ENCODE measurements around the gene SH2D1B.

DNA sequence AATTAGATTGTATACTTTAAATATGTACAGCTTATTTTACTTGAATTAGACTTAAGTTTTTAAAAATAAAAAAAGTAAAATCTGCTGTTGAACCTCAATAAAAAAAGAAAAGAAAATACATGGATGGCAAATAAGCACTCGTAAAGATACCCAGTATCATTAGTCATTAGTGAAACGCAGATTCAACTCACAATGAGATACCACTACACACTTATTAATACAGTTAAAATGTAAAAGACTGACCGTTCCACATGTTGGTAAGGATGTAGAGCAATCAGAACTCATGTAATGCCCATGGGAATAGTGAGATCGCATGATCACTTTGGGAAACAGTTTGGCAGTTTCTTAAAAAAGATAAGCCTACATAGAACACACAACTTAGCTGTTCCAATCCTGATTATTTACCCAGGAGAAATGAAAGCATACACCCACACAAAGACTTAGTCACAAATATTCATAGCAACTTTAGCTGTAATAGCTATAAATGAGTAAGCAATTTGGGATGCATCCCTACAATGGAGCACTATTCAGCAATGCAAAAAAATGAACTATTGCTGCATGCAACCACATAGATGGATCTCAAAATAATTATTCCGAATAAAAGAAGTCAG, 7.3 kb downstream of the SH2D1B start:
- TF ChIP-seq ZNF354B (CRISPR knock-in tag; IDR thresholded peaks at IDR 0.05) (no peak), SNIP1 (IDR thresholded peaks at IDR 0.05; ENCODE audit: low read depth) (no peak), CHD4 (IDR thresholded peaks at IDR 0.05; ENCODE audit: insufficient read depth, insufficient replicate concordance, low read depth, low read length, poor library complexity, severe bottlenecking) (no peak), NFE2L1 (tag; IDR thresholded peaks at IDR 0.05; ENCODE audit: borderline replicate concordance, low read depth) (no peak)
